ENCODE measurements around the gene ANXA5. TPM values are rescaled to one million over a fixed set of nuclear protein-coding genes. Genes with fewer than 3 reads are reported as not detected.

ANXA5 gene
- total RNA-seq, 4 donors from 2014 or later, result 255 to 353 (median 316) TPM

GRCh38 chr4:121632636-121633035 is 64.1 kb downstream of the ANXA5 start:
- intact Hi-C loops (cut with DNase I; ENCODE audit: low total_unique reads), result no loop called here
- no peaks in the 10 kb centered on the region for H3K9me3 ChIP-seq
- H3K36me3 ChIP-seq, result no peaks in the 10 kb centered on the region
- no peak overlapping the region for H3K27ac ChIP-seq
- DNase-seq, result no peak
- no peaks in the 10 kb centered on the region for H3K4me1 ChIP-seq
- no peak overlapping the region for H3K4me3 ChIP-seq
- H3K27me3 ChIP-seq, result no peaks in the 10 kb centered on the region
- no peak for TF ChIP-seq POLR2A (IDR thresholded peaks at IDR 0.05)

Other genes with a start within 250 kb of the ANXA5 start
- gene SMIM43, start 68.2 kb upstream of the ANXA5 start, total RNA-seq, result under 1 TPM in 1 of 4 donors, not detected in 3; 0.41 TPM
- gene EXOSC9, start 104.3 kb upstream of the ANXA5 start, total RNA-seq, result 100 to 1,000 TPM in 1 of 4 donors, 10 to 100 TPM in 3; 19.6 to 104 (median 40.9) TPM
- 10 to 100 TPM in 1 of 4 donors, 1 to 10 TPM in 2, under 1 TPM in 1; 0.59 to 39.8 (median 3.7) TPM for gene CCNA2, start 126.9 kb upstream of the ANXA5 start, total RNA-seq
- 10 to 100 TPM; 10.3 to 55.8 (median 35.2) TPM for gene BBS7, start 173.5 kb upstream of the ANXA5 start, total RNA-seq